OCI-M1 (cell line): ENCODE measurements around the gene TMEM107.
A peak's percentile ranks its signal among the peaks of the same experiment; 100 is the strongest.
"Not testable (repeated sequence)": the region's sequence is repeated elsewhere in the genome, so short reads cannot be mapped to it uniquely, and the experiment has no call there.

Experiments
- DNase-seq: peaks from one replicate; lab custom pipeline; 2025; lab: John Stamatoyannopoulos, UW

Gene TMEM107

DNA sequence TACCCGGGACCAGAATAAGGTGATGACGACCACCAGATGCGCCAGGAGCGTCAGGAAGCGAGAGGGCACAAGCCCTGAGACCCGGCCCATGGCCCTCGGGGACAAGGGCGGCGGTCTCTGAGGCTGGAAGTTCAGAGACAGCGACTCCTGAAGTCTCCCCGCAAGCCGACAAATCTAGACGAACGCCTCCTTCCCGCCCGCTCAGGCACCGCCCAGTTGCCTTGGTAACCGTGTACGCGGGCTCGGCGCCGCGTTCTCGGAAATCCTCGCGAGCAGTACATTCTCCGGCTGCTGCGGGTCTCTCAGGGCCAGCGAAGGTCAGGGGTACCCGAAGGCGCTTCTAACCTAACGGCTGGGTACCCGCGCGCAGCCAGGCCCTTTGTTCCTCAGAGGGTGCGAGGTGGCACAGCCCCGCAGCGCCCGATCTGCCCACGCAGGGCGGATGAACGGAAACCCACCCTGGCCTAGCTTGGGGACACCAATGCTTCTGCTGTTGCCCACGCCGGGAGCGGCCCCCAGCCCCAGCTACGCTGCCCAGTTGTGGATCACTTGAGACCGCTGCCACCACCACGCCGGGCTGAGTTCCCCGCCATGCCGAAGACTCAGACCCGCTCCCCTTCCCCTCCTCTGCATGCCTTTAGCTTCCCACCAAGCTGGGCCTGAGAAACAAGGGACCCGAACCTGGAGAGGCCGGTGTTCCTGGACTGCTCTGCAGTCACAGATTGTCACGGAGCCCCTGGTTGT lies at the start of gene TMEM107:
Gene TMEM107 (minus strand): TSS at position 184 of the 744 bp plus-strand sequence. CDS start 94 bp downstream, at position 90.
- DNase-seq = peak; percentile 97

DNA sequence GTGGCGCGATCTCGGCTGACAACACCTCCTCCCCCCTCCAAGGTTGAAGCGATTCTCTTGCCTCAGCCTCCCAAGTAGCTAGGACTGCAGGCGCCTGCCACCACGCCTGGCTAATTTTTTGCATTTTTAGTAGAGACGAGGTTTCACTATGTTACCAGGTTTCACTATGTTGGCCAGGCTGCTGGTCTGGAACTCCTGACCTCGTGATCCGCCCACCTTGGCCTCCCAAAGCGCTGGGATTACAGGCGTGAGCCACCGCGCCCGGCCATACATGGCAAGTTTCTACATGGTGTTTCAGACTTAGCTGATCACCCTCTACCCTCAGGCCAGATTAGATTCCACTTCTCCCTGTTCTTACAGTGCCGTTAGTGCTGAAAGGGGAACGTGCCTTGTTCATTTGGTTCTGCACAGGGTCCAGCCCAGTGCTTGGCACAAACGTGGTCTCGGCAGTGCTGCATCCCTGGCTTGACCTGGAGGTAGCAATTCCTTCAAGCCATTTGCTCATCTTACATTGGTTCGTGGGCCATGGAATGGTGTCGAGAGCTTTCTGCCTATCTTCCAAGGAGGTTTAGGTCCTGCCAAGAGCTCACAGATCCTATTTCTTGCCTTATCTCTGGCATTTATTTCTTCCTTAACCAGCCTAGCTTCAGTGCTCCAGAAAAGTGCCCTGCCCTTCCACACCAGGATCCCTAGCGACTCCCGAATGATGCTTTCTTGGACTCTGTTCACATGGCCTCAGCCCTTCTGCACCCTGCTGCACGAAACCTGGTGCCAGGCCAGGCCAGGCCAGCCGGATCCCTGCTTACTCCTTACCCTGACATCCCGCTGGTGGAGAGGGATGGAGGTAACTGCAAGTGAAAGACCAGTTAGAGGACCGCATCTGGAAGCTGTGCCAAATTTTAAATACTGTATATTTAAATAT lies 49.0 kb upstream of the TMEM107 start:
- no peak for DNase-seq

DNA sequence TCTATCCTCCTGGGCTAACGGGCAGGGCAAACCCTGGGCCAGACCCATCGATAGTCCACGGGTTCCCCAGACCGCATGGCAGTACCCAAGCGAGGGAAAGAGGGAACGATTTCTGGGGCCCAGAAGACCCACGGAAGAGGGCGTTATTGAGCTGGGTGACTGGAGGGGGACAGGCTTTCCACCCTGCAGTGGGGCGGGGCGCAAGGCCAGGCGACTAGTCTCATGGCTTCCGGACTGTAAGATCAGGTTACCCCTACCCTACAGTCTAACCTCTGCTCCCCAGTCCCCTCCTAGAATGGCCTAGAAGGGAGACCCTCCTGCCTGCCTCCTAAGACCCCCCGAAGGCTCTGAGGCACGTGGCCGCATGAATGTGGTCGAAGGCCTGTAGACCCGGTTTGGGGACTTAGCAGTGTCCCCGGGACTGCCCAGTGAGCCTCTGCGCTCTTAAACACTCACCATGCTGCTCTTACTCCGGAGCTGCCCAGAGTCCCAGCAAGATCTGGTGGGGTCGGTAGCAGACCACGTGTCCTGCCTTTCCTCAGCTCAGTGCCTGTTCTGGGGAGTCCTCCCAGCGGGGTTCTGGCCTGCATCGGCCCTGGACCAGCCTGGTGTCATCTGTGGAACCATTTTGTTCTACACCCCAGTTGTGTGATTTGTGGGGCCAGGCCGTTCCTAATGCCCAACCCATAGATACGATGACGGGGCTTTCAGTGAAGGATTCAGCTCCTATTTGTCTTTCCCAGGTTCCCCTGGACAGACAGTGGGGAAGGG lies 47.4 kb upstream of the TMEM107 start:
- DNase-seq = peak; percentile 92

DNA sequence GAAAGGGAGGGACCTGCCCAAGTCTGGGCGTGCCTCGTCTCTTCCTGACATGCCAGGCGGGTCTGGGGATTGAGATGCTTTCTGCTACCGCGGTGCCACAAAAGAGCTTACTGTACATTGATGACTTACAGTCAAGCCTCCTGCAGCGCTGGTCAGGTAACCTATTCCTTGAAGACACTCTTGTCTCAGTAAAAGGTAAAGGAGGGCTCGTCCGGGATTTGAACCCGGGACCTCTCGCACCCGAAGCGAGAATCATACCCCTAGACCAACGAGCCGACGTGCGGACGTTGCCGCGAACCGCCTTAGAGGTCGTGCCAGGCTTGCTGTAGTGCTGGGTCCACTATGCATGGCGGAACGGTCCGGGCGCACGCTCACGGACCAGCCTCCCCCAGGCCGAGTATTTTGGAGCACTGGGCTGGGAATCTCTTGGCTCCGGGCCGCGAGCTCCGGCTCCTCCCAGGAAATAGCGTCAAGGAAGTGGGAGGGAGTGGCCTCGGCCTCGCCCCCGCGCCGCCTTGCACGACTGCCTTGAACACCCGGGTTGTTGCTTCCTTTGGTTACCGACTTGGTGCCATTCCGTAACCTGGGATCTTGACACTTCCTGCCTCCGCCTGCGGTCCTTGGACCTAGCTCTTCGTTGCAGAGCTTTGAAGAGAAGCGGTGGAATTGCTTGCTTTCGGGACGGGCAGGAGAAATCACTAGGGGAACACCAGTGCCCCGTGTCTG lies 46.6 kb upstream of the TMEM107 start:
- peak; percentile 98 for DNase-seq

DNA sequence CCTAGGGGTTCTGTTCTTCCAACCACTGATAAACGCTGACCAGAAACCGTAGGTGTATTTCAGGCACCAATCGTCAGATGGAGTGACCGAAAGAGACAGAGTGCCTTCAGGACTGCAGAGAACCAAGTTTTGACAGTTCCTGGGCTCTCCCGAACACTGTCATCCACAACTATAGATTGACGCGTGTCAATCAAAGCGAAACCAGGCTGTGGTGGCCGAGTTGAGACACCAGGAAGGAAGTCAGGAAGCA lies 46.1 kb upstream of the TMEM107 start:
- peak; percentile 98 for DNase-seq

DNA sequence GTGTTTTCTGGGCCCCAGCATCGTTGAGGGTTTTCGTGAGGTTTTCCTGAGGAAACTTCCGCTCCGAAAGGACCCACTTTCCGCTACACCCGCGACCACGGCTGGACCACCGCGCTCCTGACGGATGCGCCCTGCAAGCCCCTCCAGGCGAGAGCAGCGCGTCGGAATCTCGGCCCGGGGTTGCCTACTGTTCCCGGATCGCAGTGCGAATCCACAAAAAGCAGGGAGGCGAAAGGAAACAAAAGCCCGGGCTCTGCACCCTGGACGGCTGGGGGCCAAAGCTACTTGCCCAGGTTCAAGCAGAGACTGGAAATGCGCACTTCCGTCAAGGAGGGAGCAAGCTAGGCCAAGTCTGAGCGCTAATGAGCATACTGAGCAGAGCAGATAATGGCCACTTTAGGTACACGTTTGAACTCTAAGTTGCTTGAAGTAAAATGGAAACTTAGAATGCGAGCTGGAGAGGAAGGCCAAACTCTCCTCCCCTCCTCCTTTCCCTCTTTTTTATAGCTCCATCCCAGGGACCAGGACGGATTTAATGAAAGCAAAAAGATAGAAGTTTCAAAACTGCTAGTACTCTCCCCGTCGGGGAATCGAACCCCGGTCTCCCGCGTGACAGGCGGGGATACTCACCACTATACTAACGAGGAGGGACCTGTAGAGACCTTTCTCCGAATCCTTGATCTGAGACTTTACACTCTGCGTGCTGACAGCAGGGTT lies 45.6 kb upstream of the TMEM107 start:
- DNase-seq = peak; percentile 98

DNA sequence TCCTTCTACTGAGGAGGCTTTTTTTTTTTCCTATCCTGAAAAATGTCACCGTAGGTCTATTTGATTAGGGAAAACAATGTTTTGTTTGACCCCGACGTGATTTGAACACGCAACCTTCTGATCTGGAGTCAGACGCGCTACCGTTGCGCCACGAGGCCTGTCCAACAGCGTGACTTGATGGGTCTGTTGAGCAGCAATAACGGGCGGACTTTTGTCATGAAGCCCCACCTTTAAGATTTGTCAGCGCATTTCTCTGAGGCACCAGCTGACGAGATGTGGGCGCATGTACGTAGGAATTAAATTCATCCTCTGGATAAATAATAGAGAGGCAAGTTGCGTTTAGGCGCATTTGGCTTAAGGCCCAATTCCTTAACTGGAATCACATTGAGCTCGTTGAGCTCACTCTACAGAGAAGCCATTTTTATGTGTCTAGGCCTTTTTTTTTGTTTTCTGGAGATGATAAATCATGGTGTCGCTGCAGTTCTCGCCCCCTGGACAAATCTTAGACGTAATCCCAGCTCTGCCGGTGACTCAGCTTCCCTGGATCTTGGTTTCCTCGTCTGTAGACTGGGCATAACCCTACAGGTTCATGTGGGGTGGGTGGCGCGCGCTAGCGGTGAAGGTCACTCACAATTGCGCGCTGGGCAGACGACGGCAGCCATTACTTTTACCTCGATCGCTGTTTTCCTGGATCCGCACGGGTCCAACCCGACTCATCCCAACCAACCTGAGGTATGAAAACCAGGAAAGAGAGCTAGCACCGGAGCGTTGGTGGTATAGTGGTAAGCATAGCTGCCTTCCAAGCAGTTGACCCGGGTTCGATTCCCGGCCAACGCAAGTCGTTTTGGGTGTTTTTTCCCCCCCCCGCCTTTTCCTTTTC lies 44.8 kb upstream of the TMEM107 start:
- DNase-seq = peak; percentile 98

DNA sequence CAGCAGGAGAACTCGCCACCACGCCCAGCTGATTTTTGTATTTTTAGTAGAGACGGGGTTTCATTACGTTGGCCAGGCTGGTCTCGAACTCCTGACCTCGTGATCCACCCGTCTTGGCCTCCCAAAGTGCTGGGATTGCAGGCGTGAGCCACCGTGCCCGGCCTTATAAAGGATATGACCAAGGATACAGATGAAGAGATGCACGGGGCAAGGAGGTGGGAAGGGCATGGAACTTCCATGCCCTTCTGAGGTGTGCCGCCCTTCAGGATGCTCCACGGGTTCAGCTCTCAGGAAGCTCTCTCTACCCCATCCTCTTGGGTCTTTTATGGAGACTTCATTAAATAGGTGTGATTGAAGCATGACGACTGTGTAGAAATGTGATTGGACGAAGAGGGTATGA lies 37.8 kb upstream of the TMEM107 start:
- DNase-seq = not testable (repeated sequence)

DNA sequence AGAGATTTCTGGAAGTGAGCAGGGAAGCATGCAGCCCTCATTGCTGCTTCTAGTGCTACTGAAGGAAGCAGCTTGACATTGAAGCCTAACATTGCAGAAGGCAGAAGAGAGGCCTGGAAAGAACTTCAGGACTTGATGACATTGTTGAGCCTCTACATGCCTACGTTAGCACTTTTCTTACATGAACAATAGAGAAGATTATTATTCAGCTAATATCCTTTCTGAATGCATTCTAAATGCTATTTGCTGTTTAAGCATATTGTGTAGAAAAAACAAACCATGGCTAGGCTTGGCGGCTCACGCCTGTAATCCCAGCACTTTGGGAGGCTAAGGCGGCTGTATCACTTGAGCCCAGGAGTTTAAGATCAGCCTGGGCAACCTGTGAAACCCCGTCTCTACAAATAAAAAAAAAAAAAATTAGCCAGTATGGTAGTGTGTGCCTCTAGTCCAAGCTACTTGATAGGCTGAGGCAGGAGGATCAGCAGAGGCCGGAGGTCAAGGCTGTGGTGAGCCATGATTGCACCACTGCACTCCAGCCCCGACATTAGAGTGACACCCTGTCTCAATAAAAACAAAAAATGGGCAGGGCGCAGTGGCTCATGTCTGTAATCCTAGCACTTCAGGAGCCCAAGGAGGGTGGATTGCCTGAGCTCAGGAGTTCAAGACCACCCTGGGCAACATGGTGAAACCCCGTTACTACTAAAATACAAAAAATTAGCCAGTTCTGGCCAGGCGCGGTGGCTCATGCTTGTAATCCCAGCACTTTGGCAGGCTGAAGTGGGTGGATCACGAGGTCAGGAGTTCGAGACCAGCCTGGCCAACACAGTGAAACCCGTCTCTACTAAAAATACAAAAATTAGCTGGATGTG lies 36.4 kb upstream of the TMEM107 start:
- DNase-seq = peak; percentile 83

DNA sequence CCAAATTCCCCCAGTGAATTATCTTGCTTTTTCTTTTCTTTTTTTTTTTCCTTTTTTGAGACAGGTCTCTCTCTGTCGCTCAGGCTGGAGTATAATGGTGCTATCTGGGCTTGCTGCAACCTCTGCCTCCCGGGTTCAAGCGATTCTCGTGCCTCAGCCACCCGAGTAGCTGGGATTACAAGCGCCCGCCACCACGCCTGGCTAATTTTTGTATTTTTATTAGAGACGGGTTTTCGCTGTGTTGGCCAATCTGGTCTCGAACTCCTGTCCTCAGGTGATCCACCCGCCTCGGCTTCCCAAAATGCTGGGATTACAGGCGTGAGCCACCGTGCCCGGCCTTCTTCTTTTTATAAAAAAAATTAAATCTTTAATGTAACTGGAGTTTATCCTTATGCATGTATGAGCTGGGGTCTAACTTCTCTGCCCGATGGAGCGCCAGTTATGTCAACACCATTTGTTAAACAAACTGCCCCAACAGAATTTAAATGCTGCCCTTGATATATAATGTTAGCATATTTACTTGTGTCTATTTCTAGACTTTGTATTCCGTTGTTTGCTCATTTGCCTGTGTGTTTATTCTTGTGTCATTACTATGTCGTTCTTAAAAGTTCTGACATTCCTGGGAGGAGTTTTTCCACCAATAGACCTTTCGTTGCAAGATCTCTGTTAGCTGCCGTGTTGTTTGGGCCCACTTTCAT lies 34.7 kb upstream of the TMEM107 start:
- no peak for DNase-seq

DNA sequence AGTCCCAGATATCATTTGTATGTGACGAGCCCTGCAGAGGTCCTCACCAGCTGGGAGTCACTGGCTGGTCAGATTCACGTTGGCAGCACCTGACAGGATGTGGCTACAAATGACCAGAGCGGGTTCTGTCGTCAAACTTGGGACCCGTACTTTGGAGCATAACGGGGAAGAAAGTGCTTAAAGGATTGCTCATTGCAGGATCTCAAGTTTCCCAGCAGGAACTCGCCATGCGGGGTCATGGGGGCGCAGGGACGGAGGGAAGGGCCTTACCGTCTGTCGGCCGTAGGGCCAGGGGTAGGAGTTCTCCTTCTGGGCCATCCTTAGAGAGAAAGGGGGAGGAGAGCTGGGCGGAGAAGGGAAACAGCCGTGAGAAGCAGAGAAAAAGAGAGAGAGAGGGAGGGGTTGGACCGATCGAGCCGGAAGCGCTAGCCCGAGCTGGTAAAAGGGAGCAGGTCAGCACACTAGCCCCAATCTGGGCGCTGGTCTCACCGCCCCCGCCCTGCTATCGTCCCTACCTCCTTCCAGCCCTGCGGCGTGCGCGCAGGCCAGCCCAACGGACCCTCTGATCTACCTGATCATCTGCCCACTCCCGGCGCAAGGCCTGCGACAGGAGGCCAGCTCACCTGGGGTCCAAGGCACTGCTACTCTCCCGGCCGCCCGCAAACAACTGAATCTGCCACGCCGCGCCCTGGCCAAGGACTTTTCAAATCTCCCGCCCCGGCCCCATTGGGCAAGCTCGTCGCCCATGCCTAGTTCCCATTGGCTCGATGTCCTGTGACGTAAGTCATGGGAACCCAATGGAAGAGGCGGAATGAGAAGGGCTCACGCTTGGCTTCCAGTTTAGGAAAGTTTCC lies 34.0 kb upstream of the TMEM107 start, which contains the start of gene AURKB:
Gene AURKB (minus strand): TSS at position 669 of the 854 bp plus-strand sequence. CDS start 351 bp downstream, at position 318.
- peak; percentile 98 for DNase-seq

DNA sequence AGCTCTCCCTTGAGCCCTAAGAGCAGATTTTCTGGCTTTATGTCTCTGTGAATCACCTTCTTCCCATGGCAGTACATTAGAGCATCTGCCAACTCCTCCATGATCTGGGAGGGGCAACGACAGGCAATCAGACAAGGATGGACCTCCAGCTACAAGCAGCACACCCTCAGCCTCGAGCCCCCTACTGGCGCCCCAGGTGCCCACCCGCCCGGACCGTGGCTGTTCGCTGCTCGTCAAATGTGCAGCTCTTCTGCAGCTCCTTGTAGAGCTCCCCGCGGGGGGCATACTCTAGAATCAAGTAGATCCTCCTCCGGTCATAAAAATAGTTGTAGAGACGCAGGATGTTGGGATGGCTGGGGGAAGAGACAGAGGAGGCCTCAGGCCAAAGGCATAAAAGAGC lies 30.4 kb upstream of the TMEM107 start:
- DNase-seq = no peak

DNA sequence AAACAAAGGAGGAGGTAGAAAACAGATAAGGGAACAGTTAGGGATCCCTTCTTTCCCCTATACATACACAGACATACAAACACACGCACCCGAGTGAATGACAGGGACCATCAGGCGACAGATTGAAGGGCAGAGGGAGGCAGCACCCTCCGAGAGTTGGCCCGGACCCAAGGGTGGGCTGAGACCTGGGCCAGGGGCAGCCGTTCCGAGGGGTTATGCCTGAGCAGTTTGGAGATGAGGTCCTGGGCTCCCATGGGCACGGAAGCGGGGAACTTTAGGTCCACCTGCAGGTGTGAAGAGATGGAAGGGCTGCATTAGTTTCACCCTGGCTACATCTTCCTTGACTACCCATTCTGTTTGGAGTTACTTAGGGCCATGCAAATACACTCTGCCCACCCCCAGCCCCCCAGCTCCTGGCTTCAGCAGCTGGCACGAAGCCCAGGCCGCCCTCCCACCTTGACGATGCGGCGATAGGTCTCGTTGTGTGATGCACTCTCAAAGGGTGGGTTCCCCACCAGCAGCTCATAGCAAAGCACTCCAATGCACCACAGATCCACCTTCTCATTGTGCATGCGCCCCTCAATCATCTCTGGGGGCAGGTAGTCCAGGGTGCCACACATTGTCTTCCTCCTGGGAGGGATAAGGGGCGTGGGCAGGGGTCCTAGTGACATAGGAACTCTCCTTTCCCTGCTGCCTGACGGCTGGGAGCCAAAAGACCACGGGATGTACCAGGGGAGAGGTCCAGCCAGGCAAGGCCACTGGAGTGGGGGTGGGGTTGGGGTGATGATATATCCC lies 28.8 kb upstream of the TMEM107 start:
- DNase-seq = no peak

DNA sequence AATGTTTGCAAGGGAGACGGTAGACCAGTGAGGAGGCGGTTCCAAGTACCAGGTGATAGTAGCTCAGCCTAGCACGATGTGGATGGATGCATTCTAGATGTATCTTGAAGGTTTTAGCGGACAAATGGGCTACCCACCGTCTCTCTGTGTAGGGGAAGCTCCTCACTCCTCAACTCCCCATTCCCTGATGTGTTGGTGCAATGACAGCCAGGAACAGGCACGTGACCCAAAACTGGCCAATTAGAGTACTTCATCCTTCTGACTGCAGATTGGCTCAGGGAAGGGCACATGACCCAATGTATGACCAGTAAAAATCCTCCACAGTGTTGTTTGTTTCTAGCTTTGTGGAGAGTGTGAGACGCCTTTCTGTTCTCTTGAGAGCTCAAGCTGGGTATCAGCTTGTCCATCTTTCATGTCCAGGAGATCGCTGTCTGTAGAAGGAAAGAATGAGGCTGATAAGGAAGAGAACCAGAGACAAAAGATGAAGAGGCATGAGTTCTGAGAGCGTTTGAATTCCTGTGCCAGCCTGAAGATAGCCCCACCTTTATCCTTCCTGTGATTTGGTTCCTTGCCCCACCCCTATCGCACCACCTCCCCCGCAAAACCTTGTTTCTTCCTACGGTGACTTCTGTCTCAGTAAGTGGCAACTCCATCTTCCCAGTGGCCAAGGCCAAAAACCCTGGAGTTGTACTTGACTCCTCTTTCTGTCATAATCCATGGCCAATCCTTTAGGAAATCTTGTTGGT lies 16.1 kb upstream of the TMEM107 start:
- peak; percentile 98 for DNase-seq

DNA sequence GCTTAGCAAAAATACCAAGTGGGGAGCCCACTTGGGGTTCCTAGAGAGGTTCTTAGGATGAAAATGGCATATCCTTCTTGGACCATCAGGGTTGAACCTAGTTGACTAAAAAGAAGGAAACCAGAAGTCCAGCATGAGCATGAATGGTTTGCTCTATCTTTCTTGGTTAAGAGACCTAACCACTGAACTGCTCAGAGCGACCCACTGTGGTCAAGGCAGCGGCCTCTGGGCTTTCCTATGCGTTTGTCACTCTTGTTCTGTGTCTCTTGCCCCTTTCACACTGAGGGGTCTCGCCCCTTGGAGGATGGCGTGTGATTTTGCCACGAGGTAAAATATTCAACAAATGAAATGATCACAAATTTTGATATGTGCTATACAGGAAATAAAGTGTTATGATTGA lies 14.3 kb upstream of the TMEM107 start:
- peak; percentile 96 for DNase-seq
